Large intestine (tissue), 3 donors: ENCODE data around the gene UGT1A1. TPM values are rescaled to one million over a fixed set of nuclear protein-coding genes. Genes with fewer than 3 reads are reported as not detected.

Experiments
- DNase-seq, 2 donors: peaks; one replicate each; pipeline versions ENCODE4 v3.0.0 to v3.0.0-alpha.2; 2013
- H3K27ac ChIP-seq: one replicate; pipeline ENCODE4 v1.5.1; 2013; ENCODE audit warnings: low read length
- H3K27me3 ChIP-seq: 2 replicates; pipeline ENCODE4 v1.6.1; 2013; ENCODE audit warnings: low read length; ENCODE audit not compliant: control insufficient read depth, insufficient read depth
- H3K36me3 ChIP-seq: 2 replicates; pipeline ENCODE4 v1.6.1; 2013; ENCODE audit warnings: low read length; ENCODE audit not compliant: control insufficient read depth, insufficient read depth
- H3K4me1 ChIP-seq: one replicate; pipeline ENCODE4 v1.6.1; 2013; ENCODE audit warnings: low read length; ENCODE audit not compliant: control insufficient read depth, insufficient read depth
- H3K4me3 ChIP-seq: one replicate; pipeline ENCODE4 v1.5.1; 2013; ENCODE audit warnings: low read length
- H3K9me3 ChIP-seq: one replicate; pipeline ENCODE4 v1.6.1; 2013; ENCODE audit warnings: mild to moderate bottlenecking, low read depth, low read length, moderate library complexity; ENCODE audit not compliant: control insufficient read depth
- WGBS: methylation state at CpG from one replicate; pipeline ENCODE4 v1.1.5; 2013; ENCODE audit warnings: low lambda C conversion rate; ENCODE audit not compliant: insufficient coverage; 5-methylcytosine and 5-hydroxymethylcytosine counted together
- polyA plus RNA-seq: library from polyadenylated mRNA; unstranded; fragments of 120-200 nt; gene quantifications from one replicate; pipeline ENCODE4 v1.2.1, GENCODE V29; 2013

The UGT1A1 gene
- polyA plus RNA-seq, 1 donor, result 1.6 TPM

DNA sequence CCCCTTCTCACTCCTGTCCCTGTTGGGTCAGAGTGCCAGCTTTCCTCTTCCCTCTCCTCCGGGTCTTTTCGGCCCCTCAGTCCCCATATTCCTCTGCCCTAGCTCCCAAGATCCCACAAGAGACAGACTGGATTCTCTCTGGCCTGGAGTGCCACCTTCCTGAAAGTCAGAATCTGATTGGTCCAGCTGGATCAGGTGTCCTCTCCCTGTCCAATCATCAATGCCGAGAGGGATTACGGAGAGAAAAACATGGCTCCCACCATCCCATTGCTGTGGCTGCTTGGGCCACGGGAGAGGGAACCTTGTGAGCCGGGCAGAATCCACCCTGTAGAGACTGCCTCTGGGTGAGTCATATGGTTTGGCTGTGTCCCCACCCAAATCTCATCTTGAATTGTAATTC, 15.3 kb downstream of the UGT1A1 start:
- no peak overlapping the region for H3K4me3 ChIP-seq
- WGBS, result no CpG with 5 or more reads among the region's 6 CpGs
- H3K4me1 ChIP-seq, result no peaks in the 10 kb centered on the region
- no peaks in the 10 kb centered on the region for H3K9me3 ChIP-seq
- H3K27me3 ChIP-seq, result no peaks in the 10 kb centered on the region
- DNase-seq, result no peak
- no peaks in the 10 kb centered on the region for H3K36me3 ChIP-seq
- H3K27ac ChIP-seq, result no peak overlapping the region

DNA sequence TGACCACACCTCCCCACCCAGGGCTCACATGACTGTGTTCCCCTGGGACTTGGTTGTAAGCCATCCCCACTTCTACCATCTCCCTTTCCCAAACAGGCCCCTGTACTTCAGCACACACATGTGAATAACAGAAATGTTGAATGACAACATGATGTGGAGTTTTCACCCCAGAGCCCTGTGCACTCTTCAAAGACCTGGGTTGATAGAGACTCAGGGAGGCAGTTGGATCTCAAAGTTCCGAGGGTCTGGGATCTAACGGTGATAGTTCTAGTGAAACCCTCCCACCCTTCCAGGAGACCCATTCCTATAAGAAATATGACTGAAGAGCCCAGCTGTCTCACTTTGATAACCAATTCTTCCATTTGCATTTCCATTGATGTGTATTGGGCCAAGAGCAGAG, 18.0 kb downstream of the UGT1A1 start, which contains the start of gene MROH2A:
Gene MROH2A, plus strand, starts transcription at position 301 of the 400 bp plus-strand sequence. CDS start 1,029 bp downstream, outside the sequence.
- no peak for DNase-seq
- WGBS, result no CpG with 5 or more reads among the region's 2 CpGs
- Histone ChIP-seq H3K9me3 (no peaks in the 10 kb centered on the region), H3K4me1 (no peaks in the 10 kb centered on the region), H3K4me3 (no peak within 1 kb of the TSS), H3K27me3 (no peaks in the 10 kb centered on the region), H3K36me3 (no peaks in the 10 kb centered on the region), H3K27ac (no peak within 1 kb of the TSS)

DNA sequence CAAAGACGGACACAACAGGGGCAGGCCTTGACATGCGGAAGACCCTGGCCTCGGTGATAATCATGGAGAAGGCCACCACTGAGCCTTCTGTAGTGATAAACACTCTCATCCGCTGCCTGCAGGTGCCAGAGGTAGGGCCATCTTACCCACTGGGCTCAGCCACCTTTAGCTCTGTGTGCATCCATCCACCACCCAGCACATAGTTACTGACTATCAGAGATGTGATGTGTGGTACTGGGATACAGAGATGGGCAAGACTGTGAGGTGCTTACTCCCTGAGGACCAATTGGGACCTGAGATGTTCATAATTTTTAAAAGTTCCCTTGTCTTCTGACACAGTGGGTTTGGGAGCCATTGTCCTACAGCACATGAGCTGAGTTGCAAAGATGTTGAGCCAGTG, 19.7 kb downstream of the UGT1A1 start:
- Histone ChIP-seq H3K4me1 (no peaks in the 10 kb centered on the region), H3K9me3 (no peaks in the 10 kb centered on the region), H3K4me3 (no peak overlapping the region), H3K27me3 (no peaks in the 10 kb centered on the region), H3K27ac (no peak overlapping the region), H3K36me3 (no peaks in the 10 kb centered on the region)
- WGBS, result no CpG with 5 or more reads among the region's 4 CpGs
- no peak for DNase-seq

DNA sequence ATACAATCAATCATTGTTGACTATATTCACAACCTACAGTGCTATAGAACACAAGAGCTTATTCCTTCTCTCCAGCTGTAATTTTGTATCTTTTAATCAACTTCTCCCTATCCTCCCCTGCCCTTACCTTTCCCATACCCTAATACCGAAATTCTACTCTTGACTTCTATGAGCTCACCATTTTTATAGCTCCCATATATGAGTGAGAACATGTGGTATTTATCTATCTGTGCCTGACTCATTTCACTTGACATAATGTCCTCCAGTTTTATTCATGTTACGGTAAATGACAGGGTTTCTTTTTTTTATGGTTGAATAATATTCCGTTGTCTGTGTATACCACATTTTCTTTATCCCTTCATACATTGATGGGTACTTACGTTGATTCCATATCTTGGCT, 20.7 kb downstream of the UGT1A1 start:
- WGBS, result 60% methylated on average over 1 of the region's 4 CpGs
- no peaks in the 10 kb centered on the region for H3K36me3 ChIP-seq
- H3K9me3 ChIP-seq, result no peaks in the 10 kb centered on the region
- H3K4me3 ChIP-seq, result no peak overlapping the region
- no peak overlapping the region for H3K27ac ChIP-seq
- no peaks in the 10 kb centered on the region for H3K27me3 ChIP-seq
- H3K4me1 ChIP-seq, result no peaks in the 10 kb centered on the region
- no peak for DNase-seq

DNA sequence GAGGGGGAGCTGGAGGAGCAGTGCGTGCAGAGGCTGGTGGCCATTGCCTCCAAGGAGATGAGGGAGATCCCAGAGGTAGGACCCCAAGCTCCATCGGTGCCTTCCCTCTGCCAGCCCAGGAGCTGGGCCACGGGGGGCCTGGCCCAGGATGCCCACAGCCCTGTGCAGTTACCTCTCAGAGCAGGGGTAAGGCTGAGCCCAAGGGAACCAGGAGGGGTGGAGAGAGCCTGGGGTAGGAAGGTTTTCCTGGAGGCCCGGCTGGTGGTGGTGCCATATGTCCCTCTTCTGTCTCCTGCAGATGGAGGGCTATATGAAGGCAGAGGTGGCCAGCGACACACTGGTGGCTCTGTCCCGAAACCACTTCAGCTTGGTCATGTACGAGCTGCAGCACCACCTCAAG, 29.5 kb downstream of the UGT1A1 start:
- no CpG with 5 or more reads among the region's 7 CpGs for WGBS
- DNase-seq, result no peak

DNA sequence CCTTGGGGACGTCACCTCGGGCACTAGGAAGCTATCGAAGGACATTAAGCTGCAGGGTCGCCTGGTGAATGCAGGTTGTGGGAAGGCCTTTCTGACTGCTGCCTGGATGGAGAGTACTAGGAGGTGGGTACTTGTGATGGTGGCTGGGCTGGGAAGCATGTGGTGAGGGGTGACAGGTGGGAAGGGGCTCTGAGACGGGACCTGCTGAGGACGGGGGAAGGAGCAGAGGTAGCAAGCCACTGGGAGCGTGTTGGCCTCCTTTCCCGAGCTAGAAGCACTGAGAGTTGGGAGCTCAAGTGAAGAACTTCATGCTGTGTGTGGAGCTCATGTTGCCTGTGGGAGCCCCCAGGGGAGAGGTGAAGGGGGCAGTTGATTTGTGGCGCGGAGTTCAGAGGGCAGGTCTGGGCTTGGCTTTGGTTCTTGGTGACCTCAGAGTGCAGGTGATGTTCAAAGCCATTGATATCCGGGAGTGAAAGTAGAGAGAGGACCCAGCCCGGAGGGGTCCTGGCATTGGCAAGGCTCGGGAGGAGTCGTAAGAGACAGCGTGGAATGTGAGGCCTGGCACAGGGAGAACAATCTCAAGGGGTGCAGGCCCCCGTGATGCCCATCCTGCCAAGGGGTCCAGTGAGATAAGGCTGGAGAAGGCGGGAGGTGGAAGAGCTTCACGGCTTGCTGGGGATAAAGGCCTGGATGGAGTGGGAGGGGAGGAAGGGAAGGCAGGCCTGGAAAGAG, 31.2 kb downstream of the UGT1A1 start:
- 89% methylated on average over 3 of the region's 18 CpGs for WGBS
- Histone ChIP-seq H3K4me1 (peaks cover 14% of the 10 kb centered on the region), H3K9me3 (no peaks in the 10 kb centered on the region)

More for the DNA sequence above, 29.5 kb downstream of the UGT1A1 start:
- H3K9me3 ChIP-seq, result no peaks in the 10 kb centered on the region
- no peak overlapping the region for H3K27ac ChIP-seq
- no peaks in the 10 kb centered on the region for H3K36me3 ChIP-seq
- no peaks in the 10 kb centered on the region for H3K27me3 ChIP-seq
- H3K4me1 ChIP-seq, result peaks cover 14% of the 10 kb centered on the region
- H3K4me3 ChIP-seq, result no peak overlapping the region

DNA sequence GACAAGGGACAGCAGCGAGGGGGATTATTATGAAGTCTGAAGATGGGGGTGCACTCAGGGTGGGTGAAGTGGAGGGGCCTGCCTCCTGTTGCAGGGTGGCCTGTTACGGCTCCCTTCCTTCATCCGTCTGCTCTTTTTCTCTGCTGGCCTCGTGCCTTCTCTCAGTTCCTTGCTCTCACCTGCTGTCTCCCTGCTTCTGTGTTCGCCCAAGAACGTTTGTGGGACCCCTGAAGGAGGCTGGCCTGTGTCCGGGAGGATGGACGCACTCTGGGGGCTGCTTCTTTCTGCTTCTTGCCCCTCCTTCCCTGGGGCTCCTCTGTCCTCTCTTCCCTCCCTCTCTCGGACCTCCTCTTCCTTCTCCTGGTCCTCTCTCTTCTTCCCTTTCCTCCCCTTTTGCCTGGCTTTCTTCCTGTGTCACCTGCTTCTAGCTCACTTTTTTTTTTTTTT, 31.8 kb downstream of the UGT1A1 start:
- no peak overlapping the region for H3K27ac ChIP-seq
- H3K4me1 ChIP-seq, result peaks cover 14% of the 10 kb centered on the region
- H3K27me3 ChIP-seq, result no peaks in the 10 kb centered on the region
- no peaks in the 10 kb centered on the region for H3K36me3 ChIP-seq
- H3K9me3 ChIP-seq, result no peaks in the 10 kb centered on the region
- DNase-seq, result no peak
- no peak overlapping the region for H3K4me3 ChIP-seq
- WGBS, result 88% methylated on average over 1 of the region's 9 CpGs

More for the DNA sequence above, 31.2 kb downstream of the UGT1A1 start:
- no peak overlapping the region for H3K4me3 ChIP-seq
- H3K27ac ChIP-seq, result no peak overlapping the region
- no peaks in the 10 kb centered on the region for H3K36me3 ChIP-seq
- DNase-seq, result no peak
- H3K27me3 ChIP-seq, result no peaks in the 10 kb centered on the region

DNA sequence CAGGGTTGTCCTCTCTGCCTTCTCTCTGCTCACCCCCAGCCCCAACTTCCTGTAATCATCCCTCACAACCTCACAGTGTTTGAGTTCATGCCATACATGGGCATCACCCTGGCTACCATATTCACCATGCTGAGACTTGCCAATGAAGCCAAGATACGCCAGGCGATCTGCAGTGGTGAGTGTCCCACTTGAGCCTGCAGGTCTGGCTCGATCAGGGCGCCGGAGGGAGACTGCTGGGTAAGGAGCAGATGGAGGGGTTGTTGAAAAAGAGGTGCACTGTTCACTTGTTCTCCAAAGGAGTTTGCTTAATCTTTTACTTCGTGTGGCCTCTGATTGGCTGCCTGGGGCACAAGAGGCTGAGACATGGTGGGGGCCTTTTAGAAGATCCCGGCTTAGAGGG, 32.6 kb downstream of the UGT1A1 start:
- WGBS, result no CpG with 5 or more reads among the region's 7 CpGs
- H3K9me3 ChIP-seq, result no peaks in the 10 kb centered on the region
- no peaks in the 10 kb centered on the region for H3K36me3 ChIP-seq
- no peaks in the 10 kb centered on the region for H3K27me3 ChIP-seq
- no peak overlapping the region for H3K27ac ChIP-seq
- no peak overlapping the region for H3K4me3 ChIP-seq
- H3K4me1 ChIP-seq, result peaks cover 14% of the 10 kb centered on the region
- no peak for DNase-seq

DNA sequence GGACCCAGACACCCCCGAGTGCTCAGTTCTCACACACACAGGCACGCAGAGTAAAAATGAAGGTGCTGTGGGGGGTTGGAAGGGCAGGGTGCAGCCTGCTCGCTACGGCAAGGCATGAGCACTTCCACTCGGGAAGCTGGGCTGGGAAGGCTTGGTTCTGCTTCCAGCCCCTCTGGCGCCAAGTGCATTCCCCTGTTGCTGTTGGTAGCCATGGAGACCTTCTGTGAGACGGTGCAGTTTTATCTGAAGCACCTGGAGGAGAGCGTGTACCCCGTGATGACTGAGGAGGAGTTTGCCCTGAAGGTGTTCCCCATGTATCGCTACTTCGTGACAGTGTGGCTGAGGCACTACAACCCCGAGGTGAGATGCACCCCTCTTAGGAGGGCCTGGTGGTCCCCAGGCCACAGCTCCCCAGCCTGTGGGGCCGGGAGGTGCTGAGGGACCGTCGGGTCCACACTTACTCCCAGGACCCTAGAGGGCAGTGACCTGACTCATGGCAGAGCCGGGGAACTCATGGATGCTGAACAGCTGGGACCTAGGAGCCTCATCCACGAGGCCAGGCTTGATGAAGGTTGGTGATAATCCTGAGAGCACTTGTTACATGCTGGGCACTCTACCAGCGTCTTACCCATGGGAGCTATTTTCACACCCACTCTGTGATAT, 33.5 kb downstream of the UGT1A1 start:
- no peak overlapping the region for H3K4me3 ChIP-seq
- no CpG with 5 or more reads among the region's 18 CpGs for WGBS
- no peaks in the 10 kb centered on the region for H3K36me3 ChIP-seq
- DNase-seq, result peak; percentile 55 to 83
- H3K27ac ChIP-seq, result peak overlapping the region; percentile 11
- H3K27me3 ChIP-seq, result no peaks in the 10 kb centered on the region
- H3K4me1 ChIP-seq, result peaks cover 14% of the 10 kb centered on the region
- H3K9me3 ChIP-seq, result no peaks in the 10 kb centered on the region

DNA sequence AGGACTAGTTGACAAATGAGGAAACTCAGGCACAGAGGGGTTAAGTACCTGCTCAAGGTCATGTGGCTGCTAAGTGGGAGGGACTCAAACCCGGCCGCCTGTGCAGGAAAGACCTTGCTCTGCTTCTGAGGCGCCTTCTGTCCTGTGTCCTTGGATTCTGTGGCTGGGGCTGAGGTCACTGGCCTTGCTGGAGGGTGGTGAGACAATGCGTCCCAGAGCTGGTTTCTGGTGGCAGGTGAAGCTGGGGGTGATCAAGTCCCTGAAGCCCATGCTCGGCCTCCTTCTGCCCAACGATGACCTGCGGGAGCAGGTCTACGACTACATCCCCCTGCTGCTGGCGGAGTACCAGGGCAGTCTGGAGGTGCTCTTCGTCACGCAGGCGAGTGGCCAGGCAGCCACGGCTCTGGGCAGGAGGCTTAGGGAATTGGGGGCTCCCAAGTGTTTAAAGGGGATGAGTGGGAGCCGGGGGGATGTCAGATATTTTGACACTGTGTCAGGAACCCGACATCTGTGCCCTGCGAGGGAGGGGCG, 34.1 kb downstream of the UGT1A1 start:
- Histone ChIP-seq H3K27ac (peak overlapping the region; percentile 11), H3K4me1 (peaks cover 14% of the 10 kb centered on the region), H3K27me3 (no peaks in the 10 kb centered on the region), H3K4me3 (no peak overlapping the region), H3K9me3 (no peaks in the 10 kb centered on the region), H3K36me3 (no peaks in the 10 kb centered on the region)
- DNase-seq, result peak in 1 of 2 donors; percentile 52
- no CpG with 5 or more reads among the region's 17 CpGs for WGBS
